Ishikawa (cell line): Measurements from ENCODE around the gene SMIM44.

Experiments used
- TEAD4 ChIP-seq: IDR thresholded peaks from 2 replicates; pipeline ENCODE4 v1.6.1; 2012
- TF ChIP-seq, protein P1 (sequence below): IDR thresholded peaks from 2 replicates; pipeline ENCODE4 v1.6.1; 2012; ENCODE audit warnings: low read depth, mild to moderate bottlenecking
- TF ChIP-seq, protein P2 (sequence below): IDR thresholded peaks from 2 replicates; pipeline ENCODE4 v1.6.1; 2012

DNA sequence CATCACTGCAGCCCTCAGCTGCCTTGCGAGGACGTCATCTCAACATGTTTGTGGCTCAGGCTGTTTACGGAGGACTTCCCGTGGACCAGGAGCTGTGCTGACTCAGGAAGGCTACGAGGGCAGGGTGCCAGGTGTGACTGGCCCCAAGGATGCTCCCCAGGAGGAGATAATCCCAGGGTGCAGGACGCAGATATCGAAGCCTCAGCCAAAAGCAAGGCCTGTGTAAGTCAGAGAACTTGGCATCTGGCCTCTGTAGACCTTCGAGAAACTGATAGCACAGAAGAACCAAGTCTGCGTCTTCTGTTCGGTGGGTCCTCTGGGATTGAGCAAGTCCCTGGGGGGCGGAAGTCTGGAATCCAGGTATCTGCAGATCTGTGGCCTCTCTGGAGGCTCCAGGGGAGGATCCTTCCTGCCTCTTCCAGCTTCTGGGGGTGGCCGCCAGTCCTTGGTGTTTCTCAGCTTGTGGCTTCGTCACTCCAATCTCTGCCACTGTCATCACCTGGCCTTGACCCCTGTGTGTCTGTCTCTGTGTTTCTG lies 19.9 kb upstream of the SMIM44 start:
- TF ChIP-seq, protein P1, sequence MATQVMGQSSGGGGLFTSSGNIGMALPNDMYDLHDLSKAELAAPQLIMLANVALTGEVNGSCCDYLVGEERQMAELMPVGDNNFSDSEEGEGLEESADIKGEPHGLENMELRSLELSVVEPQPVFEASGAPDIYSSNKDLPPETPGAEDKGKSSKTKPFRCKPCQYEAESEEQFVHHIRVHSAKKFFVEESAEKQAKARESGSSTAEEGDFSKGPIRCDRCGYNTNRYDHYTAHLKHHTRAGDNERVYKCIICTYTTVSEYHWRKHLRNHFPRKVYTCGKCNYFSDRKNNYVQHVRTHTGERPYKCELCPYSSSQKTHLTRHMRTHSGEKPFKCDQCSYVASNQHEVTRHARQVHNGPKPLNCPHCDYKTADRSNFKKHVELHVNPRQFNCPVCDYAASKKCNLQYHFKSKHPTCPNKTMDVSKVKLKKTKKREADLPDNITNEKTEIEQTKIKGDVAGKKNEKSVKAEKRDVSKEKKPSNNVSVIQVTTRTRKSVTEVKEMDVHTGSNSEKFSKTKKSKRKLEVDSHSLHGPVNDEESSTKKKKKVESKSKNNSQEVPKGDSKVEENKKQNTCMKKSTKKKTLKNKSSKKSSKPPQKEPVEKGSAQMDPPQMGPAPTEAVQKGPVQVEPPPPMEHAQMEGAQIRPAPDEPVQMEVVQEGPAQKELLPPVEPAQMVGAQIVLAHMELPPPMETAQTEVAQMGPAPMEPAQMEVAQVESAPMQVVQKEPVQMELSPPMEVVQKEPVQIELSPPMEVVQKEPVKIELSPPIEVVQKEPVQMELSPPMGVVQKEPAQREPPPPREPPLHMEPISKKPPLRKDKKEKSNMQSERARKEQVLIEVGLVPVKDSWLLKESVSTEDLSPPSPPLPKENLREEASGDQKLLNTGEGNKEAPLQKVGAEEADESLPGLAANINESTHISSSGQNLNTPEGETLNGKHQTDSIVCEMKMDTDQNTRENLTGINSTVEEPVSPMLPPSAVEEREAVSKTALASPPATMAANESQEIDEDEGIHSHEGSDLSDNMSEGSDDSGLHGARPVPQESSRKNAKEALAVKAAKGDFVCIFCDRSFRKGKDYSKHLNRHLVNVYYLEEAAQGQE, result no peak
- TF ChIP-seq, protein P2, sequence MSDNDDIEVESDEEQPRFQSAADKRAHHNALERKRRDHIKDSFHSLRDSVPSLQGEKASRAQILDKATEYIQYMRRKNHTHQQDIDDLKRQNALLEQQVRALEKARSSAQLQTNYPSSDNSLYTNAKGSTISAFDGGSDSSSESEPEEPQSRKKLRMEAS, result no peak
- no peak for TF ChIP-seq TEAD4
